B cell (primary cell): ENCODE measurements around the gene VWA3A. TPM values are rescaled to one million over a fixed set of nuclear protein-coding genes. Genes with fewer than 3 reads are reported as not detected.
A peak's percentile ranks its signal among the peaks of the same experiment; 100 is the strongest.

Source experiments
- ATAC-seq: fragments of 200-7000 bp; cut with Tn5 transposase; one replicate; pipeline ENCODE4 v1.10.0; 2021; ENCODE audit warnings: low read depth, mild to moderate bottlenecking, moderate number of reproducible peaks, moderate library complexity
- CTCF ChIA-PET: fragments of 350-600 bp; sonication (Branson Sonifier 250); formaldehyde crosslinking; loops from one replicate; lab custom pipeline; 2021; ENCODE audit warnings: antibody characterized with exemption, inconsistent platforms; lab: Charles Lee
- POLR2A ChIA-PET: fragments of 350-600 bp; sonication (Branson Sonifier 250); formaldehyde crosslinking; loops from one replicate; lab custom pipeline; 2021; ENCODE audit warnings: antibody characterized with exemption; lab: Charles Lee
- DNase-seq: peaks from one replicate; pipeline ENCODE4 v3.0.0; 2013
- H2AFZ ChIP-seq: 2 replicates; pipeline ENCODE4 v1.6.1; 2012; ENCODE audit warnings: mild to moderate bottlenecking, low read depth, low read length; ENCODE audit not compliant: insufficient read depth, poor library complexity, severe bottlenecking
- H3K27ac ChIP-seq, 2 donors: 1 replicate in 1 of 2; 2 replicates in 1 of 2; pipeline ENCODE4 v1.5.1; 2012 to 2013; ENCODE audit warnings: low read length in 2 of 2, mild to moderate bottlenecking in 2 of 2, moderate library complexity in 1 of 2
- H3K27me3 ChIP-seq, 4 experiments: fragments of 200-600 bp in 1 of 4; sonication (generic) in 1 of 4; replicated peaks in 1 of 4; 1 replicate in 2 of 4; 2 replicates in 2 of 4; pipeline versions ENCODE4 v1.6.1 to v1.7.0; 2013 to 2016; ENCODE audit warnings: low read length in 3 of 4, mild to moderate bottlenecking in 2 of 4, mixed read lengths in 1 of 4, moderate library complexity in 1 of 4; ENCODE audit not compliant: insufficient read depth in 4 of 4, control insufficient read depth in 3 of 4; ENCODE audit errors: control extremely low read depth in 1 of 4
- H3K36me3 ChIP-seq, 2 experiments: replicated peaks in 1 of 2; 1 replicate in 1 of 2; 2 replicates in 1 of 2; pipeline versions ENCODE4 v1.6.1 to v1.7.1; 2013; ENCODE audit warnings: low read length in 1 of 2; ENCODE audit not compliant: insufficient read depth in 2 of 2, control insufficient read depth in 1 of 2; ENCODE audit errors: control extremely low read depth in 1 of 2, extremely low read depth in 1 of 2
- H3K4me1 ChIP-seq, 2 donors: fragments of 200-600 bp in 1 of 2; sonication (generic) in 1 of 2; 1 replicate in 1 of 2; 2 replicates in 1 of 2; pipeline versions ENCODE4 v1.5.1 to v1.6.1; 2013 to 2017; ENCODE audit warnings: low read length in 2 of 2; ENCODE audit not compliant: control insufficient read depth in 2 of 2, insufficient read depth in 2 of 2
- H3K4me2 ChIP-seq: replicated peaks from 2 replicates; pipeline ENCODE3; 2012; ENCODE audit warnings: mild to moderate bottlenecking, low read depth, low read length; ENCODE audit not compliant: poor library complexity, severe bottlenecking
- H3K4me3 ChIP-seq, 5 experiments: fragments of 200-600 bp in 1 of 5; sonication (generic) in 1 of 5; 1 replicate in 3 of 5; 2 replicates in 2 of 5; pipeline versions ENCODE4 v1.5.1 to v1.7.0; 2011 to 2016; ENCODE audit warnings: low read length in 4 of 5, mild to moderate bottlenecking in 4 of 5, low read depth in 2 of 5, control low read depth in 1 of 5, moderate library complexity in 1 of 5; ENCODE audit not compliant: insufficient read depth in 1 of 5; ENCODE audit errors: control extremely low read depth in 1 of 5, extremely low read depth in 1 of 5
- H3K79me2 ChIP-seq: fragments of 200-600 bp; sonication (generic); one replicate; pipeline ENCODE4 v1.6.0; 2016; ENCODE audit warnings: low read length; ENCODE audit not compliant: control insufficient read depth, insufficient read depth
- H3K9ac ChIP-seq: fragments of 200-600 bp; sonication (generic); 2 replicates; pipeline ENCODE4 v1.6.1; 2017; ENCODE audit warnings: mild to moderate bottlenecking, low read length, moderate library complexity
- H3K9me3 ChIP-seq, 3 donors: one replicate each; pipeline versions ENCODE4 v1.6.1 to v1.7.1; 2013; ENCODE audit warnings: low read length in 2 of 3; ENCODE audit not compliant: control insufficient read depth in 2 of 3, insufficient read depth in 1 of 3; ENCODE audit errors: control extremely low read depth in 1 of 3
- H4K20me1 ChIP-seq: 2 replicates; pipeline ENCODE4 v1.6.0; 2012; ENCODE audit warnings: mild to moderate bottlenecking, low read length; ENCODE audit not compliant: insufficient read depth, control insufficient read depth, poor library complexity, severe bottlenecking
- H3K27ac Mint-ChIP-seq: one replicate; pipeline ENCODE4 v1.8.0; 2021; ENCODE audit warnings: mixed read lengths
- H3K27me3 Mint-ChIP-seq: one replicate; pipeline ENCODE4 v1.8.0; 2021; ENCODE audit warnings: mixed read lengths
- H3K4me1 Mint-ChIP-seq: one replicate; pipeline ENCODE4 v1.8.0; 2021; ENCODE audit warnings: mixed read lengths
- H3K4me3 Mint-ChIP-seq: one replicate; pipeline ENCODE4 v1.8.0; 2021; ENCODE audit warnings: mixed read lengths
- H3K9me3 Mint-ChIP-seq: one replicate; pipeline ENCODE4 v1.8.0; 2022; ENCODE audit warnings: mixed read lengths; ENCODE audit not compliant: insufficient read depth
- CTCF ChIP-seq: fragments of 200-600 bp; IDR thresholded peaks from one replicate; pipeline ENCODE4 v1.8.0; 2022; ENCODE audit warnings: antibody characterized with exemption, mild to moderate bottlenecking
- EZH2 ChIP-seq: IDR thresholded peaks from 2 replicates; pipeline ENCODE4 v1.6.1; 2012; ENCODE audit warnings: borderline replicate concordance, low read depth, mild to moderate bottlenecking, moderate library complexity, low read length; ENCODE audit not compliant: insufficient read depth, poor library complexity, severe bottlenecking
- WGBS: methylation state at CpG from one replicate; pipeline ENCODE4 v1.1.5; 2013; ENCODE audit warnings: missing lambda C conversion rate; ENCODE audit not compliant: insufficient coverage; 5-methylcytosine and 5-hydroxymethylcytosine counted together
- intact Hi-C: fragments of 100-400 bp; cut with micrococcal nuclease; formaldehyde crosslinking; loops from one replicate; pipeline ENCODE4 v1.10.0; 2022
- polyA plus RNA-seq: library from polyadenylated mRNA; depleted of rRNA; stranded (reverse); fragments of >200 nt; gene quantifications from 2 replicates; pipeline ENCODE4 v1.2.3, GENCODE V29; 2012
- total RNA-seq, 2 donors: library from RNA; stranded (reverse); fragments of 120-200 nt in 1 of 2; gene quantifications; 1 replicate in 1 of 2; 2 replicates in 1 of 2; pipeline versions ENCODE4 v1.2.3 to v1.2.4, GENCODE V29; 2013 to 2022

VWA3A gene
- total and polyA plus RNA-seq, 2 donors (not counting 1 experiment from before 2014, with no cell fraction given) = 0.28 to 0.47 TPM

DNA sequence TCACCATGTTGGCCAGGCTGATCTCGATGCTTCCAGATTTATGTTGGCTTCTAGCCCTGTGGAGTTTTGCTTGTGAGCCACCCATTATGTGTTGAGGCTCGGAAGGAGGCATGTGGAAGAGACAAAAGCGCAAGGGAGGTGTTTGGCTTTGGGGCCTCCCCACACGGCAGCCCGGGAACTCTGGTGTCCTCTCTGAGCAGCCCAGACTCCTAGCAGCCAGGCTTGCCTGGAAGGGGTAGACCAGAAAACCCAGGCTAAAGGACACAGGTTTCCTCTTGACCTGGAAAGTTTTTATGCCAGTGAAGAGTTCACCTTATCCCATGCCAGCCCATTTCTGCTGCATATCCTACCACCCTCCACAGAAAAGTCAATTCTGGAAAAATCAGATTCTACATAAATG is 91.0 kb downstream of the VWA3A start:
- H3K27ac Mint-ChIP-seq = no peak overlapping the region
- intact Hi-C loops = no loop called here
- ATAC-seq (no peak), DNase-seq (no peak)
- no peak overlapping the region for H2AFZ ChIP-seq
- ChIA-PET POLR2A (no interaction called here), CTCF (interaction anchor here (0.6 to 1.1 kb wide), 2 partner anchors 109 to 629 kb away, joined by 3 read pairs; no protein-coding TSS in a partner anchor)
- TF ChIP-seq EZH2 (no peak), CTCF (no peak)
- no peak overlapping the region for H3K9ac ChIP-seq
- H3K9me3 ChIP-seq = no peaks in the 10 kb centered on the region
- no peaks in the 10 kb centered on the region for H3K27me3 Mint-ChIP-seq
- no peaks in the 10 kb centered on the region for H4K20me1 ChIP-seq
- H3K4me2 ChIP-seq = no peak overlapping the region
- no peaks in the 10 kb centered on the region for H3K36me3 ChIP-seq
- H3K27me3 ChIP-seq = no peaks in the 10 kb centered on the region
- no peak overlapping the region for H3K4me3 ChIP-seq
- 100% methylated on average over 4 of the region's 5 CpGs for WGBS
- H3K4me1 Mint-ChIP-seq = peaks cover 4% of the 10 kb centered on the region
- no peak overlapping the region for H3K27ac ChIP-seq
- H3K79me2 ChIP-seq = no peaks in the 10 kb centered on the region
- H3K4me3 Mint-ChIP-seq = no peak overlapping the region
- H3K9me3 Mint-ChIP-seq = no peaks in the 10 kb centered on the region
- H3K4me1 ChIP-seq = peaks cover 4 to 5% of the 10 kb centered on the region in 2 donors

- Mint-ChIP-seq H3K4me1 (peaks cover 11% of the 10 kb centered on the region), H3K4me3 (no peak overlapping the region), H3K9me3 (no peaks in the 10 kb centered on the region), H3K27ac (no peak overlapping the region), H3K27me3 (no peaks in the 10 kb centered on the region)
- no peak overlapping the region for H3K27ac ChIP-seq
- ChIA-PET POLR2A (interaction anchor here (0.7 kb wide), 1 partner anchor 111 kb away, joined by 3 read pairs; no protein-coding TSS in a partner anchor), CTCF (interaction anchor here (0.6 to 6.7 kb wide), 5 partner anchors 12 to 630 kb away, joined by 3 to 53 read pairs (median 6); partner anchors contain the start of gene POLR3E)
- peak; percentile 44 for ATAC-seq
- 95% methylated on average over 10 of the region's 11 CpGs for WGBS
- no peak overlapping the region for H2AFZ ChIP-seq
- intact Hi-C loops = loop anchor here (1.0 kb wide), 1 partner anchor 113 kb away; the partner anchor contains the start of gene POLR3E
- H3K27me3 ChIP-seq = no peaks in the 10 kb centered on the region
- H4K20me1 ChIP-seq = no peaks in the 10 kb centered on the region
- no peaks in the 10 kb centered on the region for H3K36me3 ChIP-seq
- H3K4me1 ChIP-seq = peaks cover 12% of the 10 kb centered on the region in 2 donors
- H3K4me3 ChIP-seq = no peak overlapping the region
- H3K4me2 ChIP-seq = no peak overlapping the region
- H3K9ac ChIP-seq = no peak overlapping the region
- no peaks in the 10 kb centered on the region for H3K9me3 ChIP-seq
- no peaks in the 10 kb centered on the region for H3K79me2 ChIP-seq
- DNase-seq = peak; percentile 52
- no peak for TF ChIP-seq EZH2
- TF ChIP-seq CTCF = peak; percentile 56
Measured at GRCh38 chr16:22183901-22184614, 91.7 kb downstream of the VWA3A start.
